Measurements from ENCODE around the gene SNX13. TPM values are rescaled to one million over a fixed set of nuclear protein-coding genes. Genes with fewer than 3 reads are reported as not detected.

Gene SNX13
- total and polyA plus RNA-seq, 2 of the 4 experiments (the other 2 are of a cell fraction), result 9.0 to 24.9 TPM

GRCh38 chr7:17942231-17942630 is 1.9 kb upstream of the SNX13 start:
- H2AFZ ChIP-seq (replicated peaks; ENCODE audit: low read length, poor library complexity), result no peak overlapping the region
- no peak overlapping the region for H3K9ac ChIP-seq (ENCODE audit: low read depth, low read length)
- no peaks in the 10 kb centered on the region for H3K4me1 ChIP-seq (ENCODE audit: control insufficient read depth, insufficient read depth, low read length)
- H3K4ac ChIP-seq (ENCODE audit: low read depth, low read length), result no peak overlapping the region
- intact Hi-C loops (cut with micrococcal nuclease), result no loop called here
- no peaks in the 10 kb centered on the region for H3K27me3 ChIP-seq (ENCODE audit: control insufficient read depth, insufficient read depth, low read length)
- ATAC-seq (ENCODE audit: low read depth), result no peak
- no peak for TF ChIP-seq FOS (IDR thresholded peaks at IDR 0.05; ENCODE audit: low read depth, low read length)
- TF ChIP-seq MXI1 (IDR thresholded peaks at IDR 0.05; ENCODE audit: borderline replicate concordance, low read depth, low read length), result no peak
- no peak for TF ChIP-seq SMC3 (IDR thresholded peaks at IDR 0.05; ENCODE audit: low read depth, low read length)
- no peak for TF ChIP-seq NFE2L2 (IDR thresholded peaks at IDR 0.05; ENCODE audit: low read depth, low read length)
- TF ChIP-seq, protein P1, sequence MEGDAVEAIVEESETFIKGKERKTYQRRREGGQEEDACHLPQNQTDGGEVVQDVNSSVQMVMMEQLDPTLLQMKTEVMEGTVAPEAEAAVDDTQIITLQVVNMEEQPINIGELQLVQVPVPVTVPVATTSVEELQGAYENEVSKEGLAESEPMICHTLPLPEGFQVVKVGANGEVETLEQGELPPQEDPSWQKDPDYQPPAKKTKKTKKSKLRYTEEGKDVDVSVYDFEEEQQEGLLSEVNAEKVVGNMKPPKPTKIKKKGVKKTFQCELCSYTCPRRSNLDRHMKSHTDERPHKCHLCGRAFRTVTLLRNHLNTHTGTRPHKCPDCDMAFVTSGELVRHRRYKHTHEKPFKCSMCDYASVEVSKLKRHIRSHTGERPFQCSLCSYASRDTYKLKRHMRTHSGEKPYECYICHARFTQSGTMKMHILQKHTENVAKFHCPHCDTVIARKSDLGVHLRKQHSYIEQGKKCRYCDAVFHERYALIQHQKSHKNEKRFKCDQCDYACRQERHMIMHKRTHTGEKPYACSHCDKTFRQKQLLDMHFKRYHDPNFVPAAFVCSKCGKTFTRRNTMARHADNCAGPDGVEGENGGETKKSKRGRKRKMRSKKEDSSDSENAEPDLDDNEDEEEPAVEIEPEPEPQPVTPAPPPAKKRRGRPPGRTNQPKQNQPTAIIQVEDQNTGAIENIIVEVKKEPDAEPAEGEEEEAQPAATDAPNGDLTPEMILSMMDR (conservative IDR thresholded peaks at IDR 0.05; ENCODE audit: low read depth, low read length), result no peak
- no peak for TF ChIP-seq RAD21 (IDR thresholded peaks at IDR 0.05; ENCODE audit: low read length)
- no peak for TF ChIP-seq USF2 (IDR thresholded peaks at IDR 0.05; ENCODE audit: low read depth, low read length)
- no peak for TF ChIP-seq POLR2A (IDR thresholded peaks at IDR 0.05; ENCODE audit: low read depth, low read length)
- no peak for TF ChIP-seq CEBPB (IDR thresholded peaks at IDR 0.05; ENCODE audit: low read depth, low read length)
- no peak for TF ChIP-seq MAZ (IDR thresholded peaks at IDR 0.05; ENCODE audit: borderline replicate concordance, low read depth, low read length)
- no peak for TF ChIP-seq BHLHE40 (IDR thresholded peaks at IDR 0.05; ENCODE audit: low read depth, low read length)
- no peak for TF ChIP-seq RCOR1 (IDR thresholded peaks at IDR 0.05; ENCODE audit: insufficient replicate concordance, low read length)
- TF ChIP-seq ELK1 (IDR thresholded peaks at IDR 0.05; ENCODE audit: borderline replicate concordance, low read depth, low read length), result no peak
- no peak for TF ChIP-seq CHD1 (IDR thresholded peaks at IDR 0.05; ENCODE audit: low read depth, low read length)
- no peak for TF ChIP-seq MAFK (IDR thresholded peaks at IDR 0.05; ENCODE audit: low read depth, low read length)
- TF ChIP-seq RFX5 (IDR thresholded peaks at IDR 0.05; ENCODE audit: low read depth, low read length), result no peak
- no peak overlapping the region for H2BK20ac ChIP-seq (ENCODE audit: low read depth, low read length)
- DNase-seq, result no peak
- no peaks in the 10 kb centered on the region for H3K9me3 ChIP-seq (ENCODE audit: control insufficient read depth, insufficient read depth, low read length)
- no peak overlapping the region for H3K14ac ChIP-seq (replicated peaks; ENCODE audit: low read depth, low read length)
- no peak overlapping the region for H2BK15ac ChIP-seq (ENCODE audit: low read depth, low read length)
- ChIA-PET POLR2A (ENCODE audit: unreplicated experiment) (no interaction called here), CTCF (no interaction called here)
- no peak overlapping the region for H4K91ac ChIP-seq (ENCODE audit: insufficient read depth, low read depth, low read length)
- H3K36me3 ChIP-seq (ENCODE audit: control insufficient read depth, insufficient read depth, low read length), result no peaks in the 10 kb centered on the region
- dilution Hi-C loops (cut with HindIII; ENCODE audit: low sequenced_read_pairs, unreplicated experiment), result no loop called here
- in situ Hi-C loops (cut with MboI; ENCODE audit: low sequenced_read_pairs), result no loop called here
- peaks cover 13 to 24% of the 10 kb centered on the region in 2 experiments for H3K79me1 ChIP-seq (ENCODE audit: low read depth in 1 of 2, low read length in 2 of 2)
- H4K8ac ChIP-seq (ENCODE audit: low read depth in 2 of 2, low read length in 2 of 2), result no peak overlapping the region
- no TSS peak for BruUV-seq (replicated peaks)
- 0 out of 2 replicates have a peak, but pooled peaks cover 3% of the 10 kb centered on the region for H4K20me1 ChIP-seq (ENCODE audit: insufficient read depth, low read length)
- H3K9me1 ChIP-seq (ENCODE audit: insufficient read depth, low read length), result no peaks in the 10 kb centered on the region
- no peak overlapping the region for H2BK5ac ChIP-seq (ENCODE audit: low read depth, low read length, poor library complexity, severe bottlenecking)
- H2AK5ac ChIP-seq (ENCODE audit: low read depth, low read length), result no peak overlapping the region
- H3K56ac ChIP-seq (ENCODE audit: extremely low read depth, insufficient read depth, low read length), result no peak overlapping the region
- no peak overlapping the region for H2BK120ac ChIP-seq (ENCODE audit: low read depth, low read length)
- no peak overlapping the region for H2AK9ac ChIP-seq (replicated peaks; ENCODE audit: low read depth, low read length, poor library complexity)
- H3K27ac ChIP-seq (ENCODE audit: insufficient read depth, low read length), result no peak overlapping the region
- no CpG with 5 or more reads among the region's 1 CpG for WGBS, 2 experiments (ENCODE audit: extremely low coverage in 2 of 2, insufficient read length in 1 of 2)
- no peak overlapping the region for H3K18ac ChIP-seq (ENCODE audit: low read depth, low read length)
- no peak overlapping the region for H3K4me3 ChIP-seq (ENCODE audit: insufficient read depth, low read depth, low read length)
- no peak overlapping the region for H3K23ac ChIP-seq (ENCODE audit: low read depth, low read length)
- H4K5ac ChIP-seq (ENCODE audit: low read depth, low read length), result no peak overlapping the region
- no peak overlapping the region for H3K4me2 ChIP-seq (ENCODE audit: low read depth, low read length)
